Measurements from ENCODE around the gene GLUL.

The GLUL gene

GRCh38 chr1:182405578-182405977, 14.0 kb upstream of the GLUL start:
- H3K4me2 ChIP-seq (ENCODE audit: insufficient read depth, low read length) = no peak overlapping the region
- H3K9me3 ChIP-seq (ENCODE audit: insufficient read depth, low read length, severe bottlenecking) = peaks cover 10% of the 10 kb centered on the region
- no peaks in the 10 kb centered on the region for H3K36me3 ChIP-seq (ENCODE audit: insufficient read depth, low read length)
- H3K4me3 ChIP-seq (ENCODE audit: low read depth in 1 of 2, low read length in 2 of 2) = no peak overlapping the region
- DNase-seq = no peak
- no peak overlapping the region for H2AFZ ChIP-seq (ENCODE audit: low read depth, low read length)
- no peaks in the 10 kb centered on the region for H3K79me2 ChIP-seq (ENCODE audit: insufficient read depth, low read length)
- no peak for ATAC-seq (ENCODE audit: insufficient read depth, low read depth)
- H3K9ac ChIP-seq (ENCODE audit: low read depth, low read length) = no peak overlapping the region
- TF ChIP-seq CTCF (IDR thresholded peaks at IDR 0.05; ENCODE audit: borderline replicate concordance, extremely low read depth, low read length, poor library complexity, severe bottlenecking) (no peak), EZH2 (IDR thresholded peaks at IDR 0.05; ENCODE audit: borderline replicate concordance, low read depth, low read length, severe bottlenecking) (no peak)
- no peaks in the 10 kb centered on the region for H3K4me1 ChIP-seq (ENCODE audit: insufficient read depth, low read length)
- H3K27me3 ChIP-seq (ENCODE audit: insufficient read depth, low read length, poor library complexity) = no peaks in the 10 kb centered on the region
- no peaks in the 10 kb centered on the region for H4K20me1 ChIP-seq (ENCODE audit: insufficient read depth, low read length)
- no peak overlapping the region for H3K27ac ChIP-seq (ENCODE audit: low read length)

- H2AFZ ChIP-seq (ENCODE audit: low read depth, low read length) = no peak overlapping the region
- no peaks in the 10 kb centered on the region for H3K27me3 ChIP-seq (ENCODE audit: insufficient read depth, low read length, poor library complexity)
- no peaks in the 10 kb centered on the region for H3K4me1 ChIP-seq (ENCODE audit: insufficient read depth, low read length)
- H4K20me1 ChIP-seq (ENCODE audit: insufficient read depth, low read length) = no peaks in the 10 kb centered on the region
- H3K27ac ChIP-seq (ENCODE audit: low read length) = no peak overlapping the region
- H3K9me3 ChIP-seq (ENCODE audit: insufficient read depth, low read length, severe bottlenecking) = peaks cover 10% of the 10 kb centered on the region
- DNase-seq (no peak), ATAC-seq (ENCODE audit: insufficient read depth, low read depth) (peak; percentile 72; the same call in 2 of the 3 replicates)
- no peak overlapping the region for H3K4me3 ChIP-seq (ENCODE audit: low read depth in 1 of 2, low read length in 2 of 2)
- H3K79me2 ChIP-seq (ENCODE audit: insufficient read depth, low read length) = no peaks in the 10 kb centered on the region
- TF ChIP-seq CTCF (IDR thresholded peaks at IDR 0.05; ENCODE audit: borderline replicate concordance, extremely low read depth, low read length, poor library complexity, severe bottlenecking) (peak; percentile 37), EZH2 (IDR thresholded peaks at IDR 0.05; ENCODE audit: borderline replicate concordance, low read depth, low read length, severe bottlenecking) (no peak)
- no peak overlapping the region for H3K4me2 ChIP-seq (ENCODE audit: insufficient read depth, low read length)
- no peaks in the 10 kb centered on the region for H3K36me3 ChIP-seq (ENCODE audit: insufficient read depth, low read length)
- H3K9ac ChIP-seq (ENCODE audit: low read depth, low read length) = no peak overlapping the region
Measured at GRCh38 chr1:182404781-182405180, 13.2 kb upstream of the GLUL start.

GRCh38 chr1:182400567-182400966, 9.0 kb upstream of the GLUL start, which contains the start of gene TEDDM1:
Gene TEDDM1, minus strand, starts transcription at chr1:182400667. Its CDS starts 182 bp downstream, at chr1:182400485.
- Histone ChIP-seq H3K79me2 (ENCODE audit: insufficient read depth, low read length) (no peaks in the 10 kb centered on the region), H3K36me3 (ENCODE audit: insufficient read depth, low read length) (no peaks in the 10 kb centered on the region), H3K9me3 (ENCODE audit: insufficient read depth, low read length, severe bottlenecking) (peaks cover 5% of the 10 kb centered on the region), H3K9ac (ENCODE audit: low read depth, low read length) (no peak within 1 kb of the TSS), H3K4me2 (ENCODE audit: insufficient read depth, low read length) (no peak within 1 kb of the TSS), H3K27me3 (ENCODE audit: insufficient read depth, low read length, poor library complexity) (no peaks in the 10 kb centered on the region), H4K20me1 (ENCODE audit: insufficient read depth, low read length) (no peaks in the 10 kb centered on the region), H3K4me3 (ENCODE audit: low read depth in 1 of 2, low read length in 2 of 2) (no peak within 1 kb of the TSS), H3K4me1 (ENCODE audit: insufficient read depth, low read length) (peaks cover 9% of the 10 kb centered on the region; the same call in 1 of the 2 replicates), H2AFZ (ENCODE audit: low read depth, low read length) (no peak within 1 kb of the TSS), H3K27ac (ENCODE audit: low read length) (no peak within 1 kb of the TSS)
- DNase-seq (no peak), ATAC-seq (ENCODE audit: insufficient read depth, low read depth) (no peak)
- TF ChIP-seq EZH2 (IDR thresholded peaks at IDR 0.05; ENCODE audit: borderline replicate concordance, low read depth, low read length, severe bottlenecking) = no peak
- no peak for TF ChIP-seq CTCF (IDR thresholded peaks at IDR 0.05; ENCODE audit: borderline replicate concordance, extremely low read depth, low read length, poor library complexity, severe bottlenecking)

Data from DND-41 (cell line).